HL-60 (cell line): Measurements from ENCODE around the gene LMAN2.
A peak's percentile ranks its signal among the peaks of the same experiment; 100 is the strongest.

Source experiments
- CTCF ChIP-seq: IDR thresholded peaks from one replicate; pipeline ENCODE4 v1.5.1; 2011; ENCODE audit warnings: low read length, control low read depth, inconsistent platforms; ENCODE audit not compliant: insufficient read depth
- GABPA ChIP-seq: IDR thresholded peaks from 2 replicates; pipeline ENCODE4 v1.6.1; 2012; ENCODE audit warnings: low read depth
- POLR2AphosphoS5 ChIP-seq: IDR thresholded peaks from 2 replicates; pipeline ENCODE4 v1.6.1; 2012; ENCODE audit warnings: low read depth
- REST ChIP-seq: IDR thresholded peaks from 2 replicates; pipeline ENCODE4 v1.6.1; 2012; ENCODE audit warnings: low read depth; ENCODE audit not compliant: insufficient replicate concordance
- SPI1 ChIP-seq: IDR thresholded peaks from 2 replicates; pipeline ENCODE4 v1.6.1; 2012; ENCODE audit warnings: low read depth, mild to moderate bottlenecking, borderline replicate concordance

GRCh38 chr5:177300236-177300880 is 51.1 kb downstream of the LMAN2 start:
- no peak for TF ChIP-seq CTCF
- no peak for TF ChIP-seq REST
- TF ChIP-seq POLR2AphosphoS5 = peak; percentile 55; the same call in 1 of the 2 replicates
- peak; percentile 97 for TF ChIP-seq SPI1
- no peak for TF ChIP-seq GABPA
